ENCODE data around the gene FGFR3.
A peak's percentile ranks its signal among the peaks of the same experiment; 100 is the strongest.

The FGFR3 gene

GRCh38 chr4:1788254-1788973, 4.7 kb upstream of the FGFR3 start:
- no peak for DNase-seq (ENCODE audit: low spot score)

DNA sequence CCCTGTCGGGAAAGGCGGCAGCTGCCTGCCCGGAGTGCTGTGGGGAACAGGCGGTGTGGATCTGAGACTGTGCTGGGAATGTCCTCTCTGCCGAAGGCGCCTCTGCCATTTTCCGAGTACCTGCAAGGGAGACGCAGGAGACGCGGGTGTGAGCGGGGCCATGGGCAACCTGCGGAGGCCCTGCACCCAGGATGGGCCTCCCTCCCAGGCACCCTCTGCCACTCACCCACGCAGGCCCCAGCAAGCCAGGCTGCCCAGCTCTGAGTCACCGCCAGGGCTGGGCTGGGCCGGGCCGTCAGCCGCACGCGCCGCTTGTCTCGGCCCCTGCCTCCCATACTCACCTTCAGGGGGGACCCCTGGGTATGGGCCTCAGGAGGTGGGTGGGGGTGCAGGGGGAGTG, 3.5 kb upstream of the FGFR3 start:
- DNase-seq (ENCODE audit: low spot score), result no peak

DNA sequence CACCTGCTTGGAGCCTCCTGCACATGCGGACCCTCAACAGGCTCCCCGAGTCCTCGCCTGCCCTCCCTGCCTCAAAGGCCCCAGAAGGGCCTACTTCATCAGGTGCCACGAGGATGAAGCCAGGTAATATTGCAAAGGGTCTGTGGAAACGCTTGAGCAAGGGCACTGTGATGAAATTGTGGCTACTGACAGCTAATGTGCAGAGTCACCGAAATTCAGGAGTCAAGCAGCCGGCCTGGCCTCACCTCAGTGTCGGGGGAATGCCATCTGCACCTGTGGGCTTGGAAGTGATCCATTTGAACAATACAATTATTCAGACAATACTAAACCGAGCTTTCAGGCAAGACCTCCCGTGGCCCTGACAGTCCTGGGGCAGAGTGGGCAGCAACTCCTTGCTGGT, 3.1 kb upstream of the FGFR3 start:
- no peak for DNase-seq (ENCODE audit: low spot score)

DNA sequence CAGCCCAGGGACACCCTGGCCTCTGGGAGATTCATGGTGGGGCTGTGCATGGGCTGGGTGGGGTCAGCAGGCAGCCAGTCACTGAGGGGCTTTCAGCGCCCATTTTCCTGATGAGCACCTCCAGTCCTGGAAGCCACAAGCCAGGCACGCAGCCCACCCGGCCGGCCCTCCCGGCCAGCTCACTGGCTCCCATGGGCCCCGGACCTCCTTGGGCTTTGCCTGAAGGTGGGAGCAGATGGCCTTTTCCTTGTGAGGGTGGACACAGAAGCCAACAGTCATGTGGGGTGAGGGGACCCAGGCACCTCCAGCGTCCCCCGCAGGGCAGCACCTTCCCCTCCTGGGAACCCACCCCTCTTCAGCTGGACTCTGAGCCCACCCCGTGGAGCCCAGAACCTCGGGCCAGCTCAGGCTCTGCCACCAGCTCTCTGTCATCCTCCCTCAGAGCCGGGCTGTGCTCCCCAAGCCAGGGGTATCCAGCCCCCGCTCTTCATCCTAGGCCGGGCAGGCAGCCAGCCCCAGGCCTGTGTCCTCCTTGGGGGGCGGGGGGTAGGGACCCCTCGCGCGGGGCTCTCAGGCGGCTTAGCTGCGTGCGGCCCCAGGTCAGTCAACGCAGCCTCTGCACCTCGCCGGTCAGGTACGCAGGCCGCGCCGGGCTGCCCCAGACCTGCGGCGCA, 798 bp upstream of the FGFR3 start:
- no peak for DNase-seq (ENCODE audit: low spot score)

GRCh38 chr4:1793496-1793840, 375 bp downstream of the FGFR3 start:
- peak; percentile 63 for DNase-seq (ENCODE audit: low spot score)

DNA sequence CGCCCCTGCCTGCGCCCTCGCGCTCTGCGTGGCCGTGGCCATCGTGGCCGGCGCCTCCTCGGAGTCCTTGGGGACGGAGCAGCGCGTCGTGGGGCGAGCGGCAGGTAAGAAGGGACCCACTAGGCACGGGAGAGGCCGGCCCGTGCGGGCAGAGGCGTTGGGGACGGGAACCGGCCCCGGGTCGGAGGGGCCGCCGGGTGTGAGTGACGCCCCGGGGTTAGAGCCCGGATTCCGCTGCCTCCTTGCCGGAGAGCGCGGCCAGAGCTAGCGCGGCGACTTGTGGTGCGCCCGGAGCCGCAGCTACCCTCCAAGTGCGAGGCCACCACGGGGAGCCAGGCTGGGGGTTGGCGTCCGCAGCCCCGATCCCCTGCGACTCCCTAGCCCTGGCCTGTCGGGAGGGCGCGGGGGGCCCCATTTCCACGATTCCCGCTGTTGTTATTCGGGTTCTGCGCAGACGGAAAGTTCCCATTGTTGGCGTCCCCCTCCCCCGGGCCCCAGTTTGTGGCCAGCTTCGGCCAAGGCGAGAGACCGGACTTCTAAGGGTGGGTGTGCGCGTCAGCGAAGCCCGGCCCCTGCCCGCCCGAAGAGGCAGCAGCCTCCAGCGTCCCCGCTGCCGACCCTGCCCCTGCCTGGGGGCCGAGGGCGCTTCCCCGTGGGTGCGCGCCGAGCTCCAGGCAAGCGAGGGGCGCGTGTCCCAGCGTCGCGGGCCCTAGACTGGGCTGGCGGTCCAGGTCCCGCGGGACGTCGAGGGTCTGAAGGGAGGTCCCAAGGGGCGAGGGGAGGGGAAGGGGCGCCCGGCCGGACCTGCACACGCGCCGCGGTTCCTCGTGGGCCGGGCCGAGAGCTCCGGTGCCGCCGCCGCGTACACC, 1.1 kb downstream of the FGFR3 start:
- no peak for DNase-seq (ENCODE audit: low spot score)

DNA sequence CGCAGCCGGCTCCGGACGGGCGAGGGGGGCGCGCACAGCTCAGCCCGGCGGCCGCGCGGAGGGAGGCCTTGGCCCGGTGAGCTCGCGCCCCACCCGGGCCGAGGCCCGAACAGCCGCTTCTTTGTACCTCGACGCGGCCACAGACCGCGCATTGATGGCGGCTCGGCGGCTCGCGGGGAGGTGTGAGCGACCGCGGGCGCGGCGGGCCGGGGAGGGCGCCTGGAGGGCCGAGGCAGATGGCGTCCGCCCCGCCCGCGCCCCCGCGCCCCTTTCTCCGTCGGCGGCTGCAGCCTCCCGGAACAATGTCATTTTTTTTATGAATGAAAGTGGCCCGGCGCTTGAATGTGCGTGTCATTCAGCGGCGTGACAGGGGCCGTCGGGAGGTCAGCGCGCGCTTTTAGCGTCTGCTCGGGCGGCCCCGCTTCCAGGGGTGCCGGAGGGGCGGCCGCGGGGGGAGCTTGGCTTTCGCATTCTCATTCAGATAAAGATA, 1.8 kb downstream of the FGFR3 start:
- no peak for DNase-seq (ENCODE audit: low spot score)

GRCh38 chr4:1795299-1796195, 2.5 kb downstream of the FGFR3 start:
- DNase-seq (ENCODE audit: low spot score), result no peak

DNA sequence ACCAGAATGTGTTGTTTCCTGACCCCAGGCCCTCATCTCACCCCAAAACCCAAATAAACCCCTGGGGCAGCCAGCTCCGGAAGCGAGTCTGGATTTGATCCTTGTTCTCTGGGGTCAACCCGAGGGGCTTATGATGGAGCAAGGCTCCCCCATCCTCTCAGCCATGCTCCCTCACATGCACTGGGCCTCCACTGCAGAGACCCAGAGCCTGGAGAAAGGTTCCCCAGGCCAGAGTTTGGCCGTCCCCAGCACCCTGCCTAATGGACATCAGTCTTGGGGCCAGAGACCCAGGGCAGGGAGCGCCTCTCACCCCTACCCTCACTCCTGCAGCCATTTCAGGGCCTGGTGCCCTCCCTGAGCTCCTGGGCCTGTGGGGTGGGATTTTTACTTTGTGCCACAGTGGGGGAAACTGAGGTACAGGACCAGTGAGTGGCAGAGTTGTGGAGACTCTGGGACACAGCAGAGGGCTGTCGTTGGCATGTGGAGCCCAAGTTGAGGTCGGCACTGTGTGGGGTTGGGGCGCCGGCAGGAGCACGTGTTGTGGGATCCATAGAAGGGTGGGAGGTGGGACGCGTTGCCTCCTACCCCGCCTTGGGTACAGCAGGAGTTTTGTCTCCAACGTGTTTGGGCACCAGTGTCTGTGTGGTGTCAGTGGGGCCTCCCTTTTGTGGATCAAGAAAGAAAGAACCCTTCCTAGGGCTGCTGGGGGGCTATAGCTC, 3.6 kb downstream of the FGFR3 start:
- DNase-seq (ENCODE audit: low spot score), result no peak

GRCh38 chr4:1797298-1797860, 4.3 kb downstream of the FGFR3 start:
- DNase-seq (ENCODE audit: low spot score), result no peak

DNA sequence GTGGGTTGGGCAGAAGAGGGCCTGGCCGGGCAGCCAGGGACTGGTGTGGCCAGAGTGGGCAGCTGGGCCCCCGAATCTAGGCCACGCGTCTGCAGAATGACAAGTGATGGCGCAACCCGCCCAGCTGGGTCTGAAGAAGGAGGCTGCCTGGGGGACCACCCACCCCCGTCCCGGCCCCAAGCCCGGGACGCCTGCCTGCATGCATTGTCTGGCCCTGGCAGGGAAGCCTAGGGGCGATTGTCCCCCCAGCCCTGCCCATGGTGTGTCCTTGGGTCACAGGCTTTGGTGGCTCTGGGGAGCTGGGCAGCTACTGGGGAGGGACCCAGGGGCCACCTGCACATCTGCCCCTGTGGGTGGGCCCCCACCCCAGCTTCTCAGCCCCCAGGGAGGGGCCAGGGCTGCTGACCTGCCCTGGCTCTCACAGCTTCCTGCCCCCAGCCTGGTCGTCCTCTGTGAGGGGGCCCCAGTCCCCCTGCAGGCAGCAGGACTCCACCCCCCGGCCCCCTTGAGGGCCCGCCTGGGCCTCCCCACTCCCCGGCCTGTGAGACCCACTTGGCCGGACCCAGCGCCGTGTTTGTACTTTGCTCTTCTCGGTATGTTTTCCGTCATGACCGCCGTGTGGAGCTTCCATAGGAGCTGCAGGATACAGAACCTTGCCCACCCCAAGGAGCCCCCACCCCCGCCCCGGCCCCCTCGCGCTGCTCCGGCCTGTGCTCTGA, 4.9 kb downstream of the FGFR3 start:
- no peak for DNase-seq (ENCODE audit: low spot score)

- no peak for DNase-seq (ENCODE audit: low spot score)
These were observed 5.7 kb downstream of the FGFR3 start for GRCh38 chr4:1798580-1799386.

DNA sequence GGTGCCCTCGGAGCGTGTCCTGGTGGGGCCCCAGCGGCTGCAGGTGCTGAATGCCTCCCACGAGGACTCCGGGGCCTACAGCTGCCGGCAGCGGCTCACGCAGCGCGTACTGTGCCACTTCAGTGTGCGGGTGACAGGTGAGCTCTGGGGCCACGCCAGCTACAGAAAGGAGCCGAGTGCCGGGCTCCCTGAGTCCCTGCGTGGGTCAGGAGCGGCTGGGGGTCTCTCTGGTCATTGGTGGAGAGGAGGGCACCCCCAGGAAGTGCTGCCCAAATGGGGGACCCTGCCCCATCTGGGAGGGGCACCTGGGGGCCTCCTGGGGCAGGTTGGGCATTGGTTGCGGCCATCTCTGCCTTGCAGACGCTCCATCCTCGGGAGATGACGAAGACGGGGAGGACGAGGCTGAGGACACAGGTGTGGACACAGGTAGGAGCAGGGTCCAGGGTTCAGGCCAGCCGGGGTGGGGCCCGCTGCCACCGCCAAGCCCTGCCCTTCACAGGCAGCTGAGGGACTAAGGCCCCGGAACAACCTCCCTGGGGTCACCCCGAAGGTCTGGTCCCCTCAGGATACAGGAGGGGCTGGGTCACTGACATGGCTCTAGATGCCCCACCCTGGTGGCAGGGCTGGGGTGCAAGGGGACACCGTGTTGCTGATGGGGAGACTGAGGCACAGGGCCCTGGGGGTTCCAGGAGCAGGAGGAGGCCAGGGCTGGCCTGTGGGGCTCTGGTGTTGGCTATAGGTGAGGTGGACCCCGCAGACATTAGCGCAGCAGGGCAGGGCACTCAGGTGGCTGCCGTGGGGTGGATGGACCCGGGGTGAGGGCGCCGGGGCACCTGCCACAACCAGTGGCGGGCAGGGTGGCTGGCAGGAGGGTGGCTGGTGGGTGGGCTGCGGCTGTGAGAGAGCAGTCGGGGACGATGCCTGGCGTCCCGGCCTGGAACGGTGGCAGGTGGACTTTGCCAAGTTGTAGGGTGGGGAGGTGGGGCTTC, 6.6 kb downstream of the FGFR3 start:
- DNase-seq (ENCODE audit: low spot score), result no peak

- no peak for DNase-seq (ENCODE audit: low spot score)
These were observed 7.7 kb downstream of the FGFR3 start for GRCh38 chr4:1800805-1801204.

GRCh38 chr4:1801286-1801958, 8.3 kb downstream of the FGFR3 start:
- no peak for DNase-seq (ENCODE audit: low spot score)

- no peak for DNase-seq (ENCODE audit: low spot score)
These were observed 9.1 kb downstream of the FGFR3 start for GRCh38 chr4:1802151-1802715.

Data from hepatic stellate cell (primary cell).